ENCODE measurements around the gene C1QTNF6.

GRCh38 chr22:37190262-37190780, 2.3 kb upstream of the C1QTNF6 start:
- TF ChIP-seq EZH2phosphoT487 (IDR thresholded peaks at IDR 0.05; ENCODE audit: borderline replicate concordance, low read depth, low read length) (no peak), CTCF (conservative IDR thresholded peaks at IDR 0.05; ENCODE audit: low read length) (no peak)
